Measurements from ENCODE around the gene CCSER1.
"Not testable (repeated sequence)": the region's sequence is repeated elsewhere in the genome, so short reads cannot be mapped to it uniquely, and the experiment has no call there.

Gene CCSER1

DNA sequence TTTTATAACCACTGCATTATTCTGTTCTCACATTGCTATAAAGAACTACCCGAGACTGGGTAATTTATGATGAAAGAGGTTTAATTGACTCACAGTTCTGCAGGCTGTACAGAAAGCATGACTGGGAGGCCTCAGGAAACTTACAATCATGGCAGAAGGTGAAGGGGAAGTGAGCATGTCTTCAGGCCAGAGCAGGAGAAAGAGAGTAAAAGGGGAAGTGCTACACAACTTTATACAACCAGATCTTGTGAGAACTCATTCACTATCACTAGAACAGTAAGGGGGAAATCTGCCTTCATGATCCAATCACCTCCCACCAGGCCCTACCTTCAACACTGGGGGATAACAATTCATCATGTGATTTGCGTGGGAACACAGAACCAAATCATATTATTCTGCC lies 1199.0 kb downstream of the CCSER1 start:
- not testable (repeated sequence) for DNase-seq (ENCODE audit: low read depth in 1 of 2, low spot score in 1 of 2)

DNA sequence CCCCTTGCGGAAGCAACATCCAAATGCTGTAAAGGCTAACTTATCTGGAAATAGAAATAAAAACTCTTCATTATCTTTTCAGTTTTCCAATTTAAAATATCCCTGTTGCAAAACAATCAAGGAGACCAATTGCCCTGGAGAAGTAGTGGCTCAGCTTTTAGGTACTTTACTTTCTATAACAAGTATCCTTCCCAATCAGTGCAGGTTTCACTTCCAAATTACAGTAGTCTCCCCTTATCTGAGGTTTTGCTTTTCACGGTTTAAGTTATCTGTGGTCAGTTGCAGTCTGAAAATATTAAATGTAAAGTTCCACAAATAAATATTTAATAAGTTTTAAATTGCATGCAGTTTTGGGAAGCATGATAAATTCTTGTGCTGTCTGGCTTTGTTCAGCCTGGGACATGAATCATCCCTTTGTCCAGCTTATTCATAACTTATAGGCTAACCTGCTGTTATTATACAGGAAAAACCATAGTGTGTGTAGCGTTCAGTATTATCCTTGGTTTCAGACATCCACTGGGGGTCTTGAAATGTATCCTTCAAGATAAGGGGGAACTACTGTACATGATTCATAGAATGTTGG lies 1203.5 kb downstream of the CCSER1 start:
- DNase-seq (ENCODE audit: low read depth in 1 of 2, low spot score in 1 of 2): no peak

DNA sequence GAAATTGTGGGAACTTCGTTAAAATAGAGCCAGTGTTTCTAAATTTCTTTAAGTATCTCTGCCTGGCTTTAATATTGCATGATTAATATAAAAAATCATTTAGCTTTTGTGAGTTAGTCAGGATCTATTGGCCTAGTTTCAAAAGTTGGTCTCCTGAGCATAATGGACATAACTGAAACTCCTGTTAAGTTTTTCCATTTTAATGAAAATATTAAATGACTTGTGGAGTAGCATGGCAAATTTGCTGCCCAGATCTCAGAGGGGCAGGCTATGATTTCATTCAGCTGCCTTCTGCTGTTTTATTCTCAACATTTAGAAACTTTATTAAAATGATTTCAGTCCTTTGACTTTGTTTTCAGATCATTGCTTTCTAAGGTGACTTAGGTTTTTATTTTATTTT lies 1213.6 kb downstream of the CCSER1 start:
- no peak for DNase-seq (ENCODE audit: low read depth in 1 of 2, low spot score in 1 of 2)

DNA sequence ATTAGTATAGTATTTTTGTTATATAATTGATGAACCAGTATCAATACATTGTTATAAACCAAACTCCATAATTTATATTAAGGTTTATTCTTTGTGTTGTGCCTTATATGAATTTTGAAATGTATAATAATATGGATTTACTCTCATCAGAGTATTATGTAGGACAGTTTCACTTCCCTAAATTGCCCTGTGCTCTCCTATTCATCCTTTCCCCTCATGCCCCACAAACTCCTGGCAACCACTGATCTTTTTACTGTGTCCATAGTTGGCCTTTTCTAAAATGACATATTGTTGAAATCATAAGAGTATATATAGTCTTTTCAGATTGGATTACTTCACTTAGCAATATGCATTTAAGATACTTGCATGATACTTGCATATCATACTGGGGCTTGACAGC lies 1218.4 kb downstream of the CCSER1 start:
- no peak for DNase-seq (ENCODE audit: low read depth in 1 of 2, low spot score in 1 of 2)

DNA sequence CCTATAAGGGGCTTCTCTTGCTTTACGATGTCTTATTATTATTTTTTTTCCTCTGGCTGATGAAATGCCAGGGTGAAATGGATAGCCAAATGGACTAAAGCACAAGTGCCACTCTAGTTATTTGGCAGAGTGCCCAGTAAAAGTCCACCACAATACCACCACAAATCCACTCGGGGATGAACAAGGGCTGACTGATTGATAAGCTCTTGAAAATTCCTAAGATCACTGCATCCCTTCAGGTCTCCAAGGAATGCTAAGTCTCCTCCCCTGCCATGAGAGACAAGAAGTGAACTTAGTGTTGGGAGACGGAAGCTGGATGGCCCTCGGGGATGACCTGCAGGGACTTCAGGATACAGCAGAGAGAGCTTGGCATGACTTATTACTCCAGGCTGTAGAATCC lies 1229.3 kb downstream of the CCSER1 start:
- DNase-seq (ENCODE audit: low read depth in 1 of 2, low spot score in 1 of 2): not testable (repeated sequence)

DNA sequence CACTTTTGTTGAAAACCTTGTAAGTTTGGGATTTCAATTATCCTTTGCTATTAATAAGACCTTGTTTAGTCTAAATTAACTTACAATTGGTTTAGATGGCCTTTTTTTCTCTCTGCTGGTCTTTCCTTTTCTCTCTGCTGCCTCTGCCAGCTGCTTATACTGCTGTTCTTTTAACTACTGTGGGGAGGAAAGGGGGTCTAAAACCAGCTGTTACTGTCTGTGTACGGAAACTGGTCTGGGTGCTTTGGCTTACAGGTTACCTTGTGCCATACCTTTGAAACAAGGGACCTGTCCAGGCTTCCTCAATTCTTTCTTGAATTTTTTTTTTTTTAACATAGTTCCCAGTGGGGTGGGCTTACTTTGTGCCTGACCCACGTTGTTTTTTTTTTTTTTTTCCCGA lies 1230.8 kb downstream of the CCSER1 start:
- DNase-seq (ENCODE audit: low read depth in 1 of 2, low spot score in 1 of 2): not testable (repeated sequence)

DNA sequence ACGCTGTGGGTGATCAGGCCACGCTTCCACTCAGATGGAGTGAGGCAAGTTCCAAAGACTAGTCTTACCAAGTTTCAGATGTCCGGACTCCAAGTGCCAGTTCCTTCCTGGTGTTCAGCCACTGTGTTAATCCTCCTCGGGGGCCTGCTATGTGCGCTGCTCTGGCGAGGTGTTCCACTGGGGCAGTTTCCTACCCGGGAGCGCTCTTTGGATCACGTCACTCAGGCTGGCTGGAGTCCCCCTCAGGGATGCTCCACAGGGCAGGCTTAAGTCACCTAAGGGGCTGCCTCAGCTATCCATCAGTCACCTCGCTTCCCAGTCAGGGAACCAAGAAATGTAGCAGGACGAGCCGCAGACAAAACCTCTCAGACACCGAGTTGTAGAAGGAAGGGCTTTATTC lies 1231.4 kb downstream of the CCSER1 start:
- DNase-seq (ENCODE audit: low read depth in 1 of 2, low spot score in 1 of 2): not testable (repeated sequence)

DNA sequence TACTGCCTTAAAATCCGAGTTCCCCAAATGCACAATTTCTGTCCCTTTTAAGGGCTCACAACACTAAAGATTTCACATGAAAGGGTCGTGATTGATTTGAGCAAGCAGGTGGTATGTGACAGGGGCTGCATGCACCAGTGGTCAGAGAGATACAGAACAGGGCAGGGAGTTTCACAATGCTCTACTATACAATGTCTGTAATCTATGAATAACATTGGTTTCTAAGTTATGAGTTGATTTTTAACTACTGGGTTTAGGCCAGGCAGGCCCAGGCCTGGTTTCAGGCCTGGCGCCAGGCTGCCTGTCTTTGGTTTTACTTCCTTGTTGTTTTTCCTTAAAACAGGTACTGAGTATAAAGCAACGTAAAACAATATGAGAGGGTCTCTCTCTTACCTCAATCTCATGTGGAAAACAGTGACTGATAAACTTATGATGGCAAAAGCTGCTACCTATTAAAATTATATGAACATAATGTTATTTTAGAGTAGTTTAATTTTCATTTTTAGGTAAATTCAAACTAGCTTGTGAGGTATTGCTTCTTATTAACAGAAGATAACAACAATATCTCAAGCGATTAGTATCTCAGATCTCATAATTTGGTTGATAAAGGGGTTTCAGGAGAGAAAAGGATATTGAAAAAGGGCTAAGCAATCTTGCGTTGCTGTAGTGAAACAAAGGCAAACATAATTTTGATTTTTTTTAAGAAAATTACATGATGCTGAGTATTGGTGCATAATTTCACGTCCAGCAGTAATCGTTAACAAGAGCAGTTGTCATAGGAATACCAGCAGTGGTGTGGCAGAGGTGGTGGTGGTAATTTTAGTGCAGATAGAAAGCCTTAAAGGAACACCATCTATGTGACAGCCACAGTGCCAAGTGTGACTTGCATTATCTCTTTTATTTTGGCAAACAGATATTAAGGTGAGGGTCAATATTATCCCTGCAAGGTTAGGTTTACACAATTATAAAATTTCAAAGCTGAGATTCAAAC lies 1232.1 kb downstream of the CCSER1 start:
- no peak for DNase-seq (ENCODE audit: low read depth in 1 of 2, low spot score in 1 of 2)

DNA sequence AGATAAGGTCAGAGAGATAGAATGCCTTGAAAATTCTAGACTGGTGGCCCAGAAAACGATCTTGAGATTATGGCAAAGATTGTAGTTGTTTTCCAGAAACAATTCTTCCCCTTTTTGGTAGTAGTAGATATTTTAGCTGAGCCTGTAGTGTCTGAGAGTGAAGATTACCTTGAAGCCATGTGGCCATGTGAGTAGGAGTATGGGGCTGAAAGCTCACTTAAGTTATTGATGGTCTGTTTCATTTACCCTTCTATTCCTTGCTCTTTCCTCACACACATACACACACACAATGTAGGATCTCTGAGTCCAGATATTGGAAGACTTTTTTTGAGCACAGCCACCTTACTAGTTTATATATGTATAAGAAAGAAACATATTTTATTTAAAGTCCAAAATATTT lies 1234.9 kb downstream of the CCSER1 start:
- DNase-seq (ENCODE audit: low read depth in 1 of 2, low spot score in 1 of 2): no peak

DNA sequence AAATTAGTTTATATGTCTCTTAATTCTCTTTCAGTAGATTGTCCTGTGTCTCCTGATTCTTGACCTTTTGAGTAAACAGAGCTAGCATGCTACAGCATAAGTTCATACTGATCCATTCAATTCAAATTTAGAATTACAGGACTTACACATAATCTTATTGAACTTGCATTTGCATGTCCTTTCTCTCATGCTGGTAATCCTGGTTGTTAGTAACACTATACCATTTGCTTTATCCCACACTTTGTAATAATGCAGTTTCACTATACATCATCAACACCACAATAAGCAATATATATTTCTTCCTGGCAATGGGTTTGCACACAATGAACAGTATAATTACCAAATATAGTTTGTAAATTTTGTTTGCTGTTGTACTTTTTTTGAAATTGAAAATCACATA lies 1239.4 kb downstream of the CCSER1 start:
- DNase-seq (ENCODE audit: low read depth in 1 of 2, low spot score in 1 of 2): no peak

DNA sequence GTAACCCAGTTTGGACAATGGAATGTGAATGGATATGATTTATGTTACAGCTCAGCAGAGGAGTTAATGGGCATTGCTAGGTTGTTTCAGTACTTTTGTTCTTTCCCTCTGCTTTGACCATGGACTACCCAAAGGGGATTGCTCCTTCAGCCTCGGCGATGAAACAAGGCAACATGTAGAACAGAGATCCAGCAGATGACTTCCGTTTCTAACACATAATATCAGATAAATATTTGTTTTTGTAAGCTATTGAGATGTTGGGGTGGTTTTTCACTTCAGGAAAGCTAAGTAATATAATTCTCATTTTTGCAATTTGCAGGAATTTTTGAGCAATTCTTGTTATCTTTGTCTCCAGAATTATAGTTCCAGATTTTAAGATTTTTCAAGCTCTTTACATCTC lies 1241.9 kb downstream of the CCSER1 start:
- no peak for DNase-seq (ENCODE audit: low read depth in 1 of 2, low spot score in 1 of 2)

DNA sequence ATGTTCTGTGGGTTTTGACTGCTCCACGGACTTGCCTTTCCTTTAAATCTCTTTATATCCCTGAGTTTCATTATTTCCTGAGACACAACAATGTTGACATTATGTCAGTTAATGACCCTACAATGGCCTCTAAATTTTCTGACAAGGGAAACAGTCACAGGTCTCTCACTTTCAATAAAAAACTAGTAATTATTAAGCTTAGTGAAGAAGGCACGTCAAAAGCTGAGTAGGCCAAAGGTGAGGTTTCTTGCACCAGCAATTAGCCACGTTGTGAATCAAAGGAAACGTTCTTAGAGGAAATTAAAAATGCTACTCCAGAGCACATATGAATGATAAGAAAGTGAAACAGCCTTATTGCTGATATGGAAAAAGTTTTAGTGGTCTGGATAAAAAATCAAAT lies 1246.4 kb downstream of the CCSER1 start:
- no peak for DNase-seq (ENCODE audit: low read depth in 1 of 2, low spot score in 1 of 2)

DNA sequence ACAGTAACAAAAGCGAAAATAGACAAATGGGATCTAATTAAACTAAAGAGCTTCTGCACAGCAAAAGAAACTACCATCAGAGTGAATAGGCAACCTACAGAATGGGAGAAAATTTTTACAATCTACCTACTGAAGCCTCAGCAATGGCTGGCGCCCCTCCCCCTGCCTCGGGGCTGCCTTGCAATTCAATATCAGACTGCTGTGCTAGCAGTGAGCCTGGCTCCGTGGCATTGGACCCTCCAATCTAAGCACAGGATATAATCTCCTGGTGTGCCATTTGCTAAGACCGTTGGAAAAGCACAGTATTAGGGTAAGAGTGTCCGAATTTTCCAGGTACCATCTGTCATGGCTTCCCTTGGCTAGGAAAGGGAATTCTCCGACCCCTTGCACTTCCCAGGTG lies 1278.2 kb downstream of the CCSER1 start:
- DNase-seq (ENCODE audit: low read depth in 1 of 2, low spot score in 1 of 2): not testable (repeated sequence)

DNA sequence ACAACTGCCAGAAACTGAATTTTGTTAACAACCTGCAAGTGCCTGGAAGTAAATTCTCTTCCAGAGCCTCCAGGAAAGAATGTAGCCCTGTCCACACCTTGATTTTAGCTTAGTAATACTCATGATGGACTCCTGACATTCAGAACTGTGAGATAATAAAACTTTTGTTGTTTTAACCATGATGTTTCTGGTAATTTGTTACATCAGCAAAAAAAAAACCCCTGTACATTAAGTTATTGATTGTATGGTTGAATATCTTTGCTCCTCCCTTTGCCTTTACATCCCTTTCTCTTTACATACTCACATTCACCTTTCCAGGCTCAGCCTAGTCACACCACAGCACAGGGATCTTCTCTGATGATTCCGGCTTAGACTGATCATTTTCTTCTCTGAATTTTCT lies 1294.8 kb downstream of the CCSER1 start:
- DNase-seq (ENCODE audit: low read depth in 1 of 2, low spot score in 1 of 2): no peak

DNA sequence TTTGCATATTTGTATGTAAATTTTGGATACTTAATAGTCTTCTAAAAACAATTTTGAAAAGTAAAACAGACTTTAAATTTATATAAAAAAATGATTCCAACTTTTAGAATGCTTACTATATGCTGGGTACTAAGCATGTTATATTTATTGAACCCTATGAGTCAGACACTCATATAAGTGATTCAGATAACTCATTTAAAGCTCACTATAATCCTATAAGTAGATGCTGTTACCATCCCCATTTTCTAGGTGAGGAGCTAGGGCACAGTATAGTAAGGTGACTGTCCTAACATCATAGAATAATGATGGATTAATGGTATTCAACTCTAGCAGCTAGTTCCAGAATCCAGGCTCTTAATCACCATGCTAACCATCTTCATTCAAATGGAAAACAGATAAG lies 1299.5 kb downstream of the CCSER1 start:
- no peak for DNase-seq (ENCODE audit: low read depth in 1 of 2, low spot score in 1 of 2)

DNA sequence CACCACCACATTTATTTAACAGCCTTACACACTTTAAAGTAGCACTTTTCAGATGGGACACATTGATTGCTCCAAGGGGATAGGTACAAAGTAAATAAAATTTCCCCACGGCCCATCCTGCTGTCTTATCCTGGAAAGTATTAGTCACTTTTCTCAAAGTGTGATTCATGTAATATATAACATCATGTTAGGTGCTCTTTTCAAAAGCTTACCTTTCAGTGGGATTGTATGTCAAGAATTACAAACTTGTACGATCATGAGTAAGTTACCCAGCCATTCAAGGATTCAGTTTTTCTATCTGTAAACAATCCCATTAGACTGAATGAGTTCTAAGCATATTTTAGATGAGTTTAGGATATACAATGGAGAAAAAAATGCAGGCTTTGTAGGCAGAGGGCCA lies 1300.0 kb downstream of the CCSER1 start:
- DNase-seq (ENCODE audit: low read depth in 1 of 2, low spot score in 1 of 2): no peak

DNA sequence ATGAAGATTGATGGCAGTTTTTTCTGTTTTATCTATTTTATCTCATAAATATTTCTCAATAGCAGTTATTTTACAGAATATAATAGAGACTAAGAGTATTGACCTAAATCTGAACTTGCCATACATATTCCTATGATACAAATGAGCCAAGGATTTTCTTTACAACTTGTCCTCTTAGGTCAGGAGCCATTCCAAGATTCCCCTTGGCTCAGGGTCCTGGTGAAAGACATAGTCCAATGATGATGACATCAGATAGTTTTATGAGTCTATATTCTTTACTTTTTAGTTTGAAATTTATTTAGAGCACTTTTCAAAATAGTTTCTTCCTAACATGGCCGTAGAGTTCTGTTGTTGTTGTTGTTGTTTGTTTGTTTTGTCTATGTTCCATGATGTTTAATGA lies 1307.4 kb downstream of the CCSER1 start:
- no peak for DNase-seq (ENCODE audit: low read depth in 1 of 2, low spot score in 1 of 2)

DNA sequence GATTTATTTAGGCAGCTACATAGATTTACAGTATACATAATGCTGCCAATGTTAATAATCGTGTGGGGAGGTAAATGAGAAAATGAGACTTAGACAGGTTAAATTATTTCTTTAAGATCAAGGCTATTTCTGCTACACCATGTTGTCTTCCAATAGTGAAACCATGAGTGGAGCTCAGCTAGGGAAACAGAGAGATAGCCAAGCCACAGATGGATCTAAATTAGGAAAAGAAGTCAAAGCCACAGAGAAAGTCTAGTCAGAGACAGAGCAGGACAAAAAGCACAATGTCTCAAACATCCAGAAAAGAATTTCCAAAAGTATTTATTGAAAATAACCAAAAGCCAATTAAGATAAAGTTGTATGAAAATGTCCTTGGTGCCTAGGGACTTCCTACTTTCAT lies 1309.4 kb downstream of the CCSER1 start:
- DNase-seq (ENCODE audit: low read depth in 1 of 2, low spot score in 1 of 2): no peak

DNA sequence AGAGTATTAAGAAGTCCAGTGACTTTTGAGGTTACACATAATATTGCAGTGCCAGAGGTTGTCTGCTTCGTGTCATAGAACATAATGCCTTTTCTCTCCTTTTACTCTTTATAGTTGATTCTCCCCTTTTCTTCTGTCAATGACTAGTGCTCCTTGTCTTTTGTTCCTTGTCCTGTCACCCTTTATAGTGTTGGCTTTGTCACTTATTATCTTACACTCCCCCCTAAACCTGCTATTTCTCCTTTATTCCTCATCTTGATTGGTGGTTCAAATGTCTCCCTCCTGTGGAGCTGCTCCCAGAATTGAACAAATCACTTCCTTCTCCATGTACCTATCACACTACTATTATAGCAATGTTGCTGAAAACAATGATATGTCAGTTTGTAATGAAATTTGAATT lies 1320.0 kb downstream of the CCSER1 start:
- DNase-seq (ENCODE audit: low read depth in 1 of 2, low spot score in 1 of 2): no peak

DNA sequence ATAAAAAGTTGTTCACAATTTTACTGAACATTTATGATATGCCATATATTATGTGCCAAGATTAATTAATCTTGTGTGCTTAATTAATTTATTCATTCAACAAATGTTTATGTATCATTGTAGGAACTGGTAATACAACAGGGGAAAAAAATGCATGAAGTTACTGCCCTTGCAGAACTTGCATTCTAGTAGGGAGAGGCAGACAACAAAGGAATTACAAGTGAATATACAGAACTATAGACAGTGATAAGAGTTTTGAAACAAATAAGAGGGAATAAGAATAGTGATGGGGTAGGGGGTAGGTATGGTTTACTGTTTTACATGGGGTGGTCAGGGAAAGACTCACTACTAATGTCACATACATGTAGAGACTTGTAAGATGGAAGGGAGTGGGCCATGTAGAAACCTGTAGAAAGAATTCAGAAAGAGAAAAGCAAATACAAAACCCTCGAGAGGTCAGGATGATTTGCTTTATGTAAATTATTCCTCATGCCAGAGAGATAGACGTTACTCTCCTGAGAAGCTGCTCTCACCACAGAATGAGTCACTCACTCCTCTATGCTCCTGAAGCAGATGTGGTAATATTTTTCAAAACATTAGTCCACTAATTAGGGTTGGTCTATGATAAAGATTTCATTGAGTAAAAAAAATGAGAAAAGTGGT lies 1321.6 kb downstream of the CCSER1 start:
- no peak for DNase-seq (ENCODE audit: low read depth in 1 of 2, low spot score in 1 of 2)

DNA sequence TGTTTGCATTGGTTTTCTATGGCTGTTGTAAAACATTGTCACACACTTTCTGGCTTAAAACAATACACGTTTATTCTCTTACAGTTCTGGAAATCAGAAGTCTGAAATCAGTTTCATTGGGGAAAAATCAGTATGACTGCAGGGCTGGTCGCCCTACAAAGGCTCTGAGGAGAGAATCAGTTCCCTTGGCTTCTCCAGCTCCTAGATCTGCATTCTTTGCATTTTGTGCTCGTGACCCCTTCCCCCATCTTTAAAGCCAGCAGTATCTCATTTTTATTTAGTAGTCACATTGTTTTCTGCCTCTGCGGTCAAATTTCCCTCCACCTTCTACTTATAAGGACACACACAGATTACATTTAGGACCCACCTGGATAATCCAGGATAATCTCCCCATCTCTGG lies 1326.9 kb downstream of the CCSER1 start:
- no peak for DNase-seq (ENCODE audit: low read depth in 1 of 2, low spot score in 1 of 2)

DNA sequence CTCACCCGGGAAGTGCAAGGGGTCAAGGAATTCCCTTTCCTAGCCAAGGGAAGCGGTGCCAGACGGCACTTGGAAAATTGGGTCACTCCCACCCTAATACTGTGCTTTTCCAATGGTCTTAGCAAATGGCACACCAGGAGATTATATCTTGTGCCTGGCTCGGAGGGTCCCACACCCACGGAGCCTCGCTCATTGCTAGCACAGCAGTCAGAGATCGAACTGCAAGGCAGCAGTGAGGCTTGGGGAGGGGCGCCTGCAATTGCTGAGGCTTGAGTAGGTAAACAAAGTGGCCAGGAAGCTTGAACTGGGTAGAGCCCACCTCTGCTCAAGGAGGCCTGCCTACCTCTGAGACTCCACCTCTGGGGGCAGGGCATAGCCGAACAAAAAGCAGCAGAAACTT lies 1335.4 kb downstream of the CCSER1 start:
- not testable (repeated sequence) for DNase-seq (ENCODE audit: low read depth in 1 of 2, low spot score in 1 of 2)

All from activated CD4-positive, alpha-beta T cell treated with anti-CD3 and anti-CD28 coated beads, Interleukin-2, amount 50 U/mL, for 24 hours (primary cell).